Stimulated activated CD4-positive, alpha-beta T cell treated with anti-CD3 and anti-CD28 coated beads, Interleukin-15, amount 100 ng/mL, for 24 hours (primary cell): ENCODE measurements around the gene CSKMT.
"Not testable (repeated sequence)": the region's sequence is repeated elsewhere in the genome, so short reads cannot be mapped to it uniquely, and the experiment has no call there.

Source experiments
- DNase-seq: peaks from one replicate; pipeline ENCODE4 v3.0.0-alpha.2; 2020

The CSKMT gene

DNA sequence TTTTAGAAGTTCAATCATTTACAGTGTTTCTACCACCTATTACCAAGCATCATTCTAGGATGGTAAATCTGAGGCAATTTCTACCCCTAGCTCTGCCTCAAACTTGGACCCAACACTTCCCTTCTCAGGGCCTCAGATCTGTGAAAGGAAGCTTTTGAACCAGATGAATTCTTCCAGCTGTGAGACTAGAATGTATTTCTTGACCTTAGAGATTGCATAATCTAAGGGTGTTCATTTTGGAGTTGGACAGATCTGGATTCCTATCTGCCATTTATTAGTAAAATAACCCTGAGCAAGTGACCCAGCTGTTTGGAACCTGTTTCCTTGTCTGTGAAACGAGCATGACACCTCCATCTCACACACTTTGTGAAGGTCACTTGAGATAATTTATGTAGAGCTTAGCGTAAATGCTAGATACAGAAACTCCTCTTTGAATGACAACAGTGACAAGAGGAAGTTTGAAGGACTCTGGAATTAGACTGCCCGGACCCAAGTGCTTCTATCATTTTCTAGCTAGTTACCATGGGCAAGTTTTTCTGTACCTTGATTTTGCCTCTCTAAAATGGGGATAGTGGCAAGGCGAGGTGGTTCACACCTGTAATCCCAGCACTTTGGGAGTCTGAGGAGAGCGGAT, 8.2 kb upstream of the CSKMT start:
- DNase-seq = no peak

DNA sequence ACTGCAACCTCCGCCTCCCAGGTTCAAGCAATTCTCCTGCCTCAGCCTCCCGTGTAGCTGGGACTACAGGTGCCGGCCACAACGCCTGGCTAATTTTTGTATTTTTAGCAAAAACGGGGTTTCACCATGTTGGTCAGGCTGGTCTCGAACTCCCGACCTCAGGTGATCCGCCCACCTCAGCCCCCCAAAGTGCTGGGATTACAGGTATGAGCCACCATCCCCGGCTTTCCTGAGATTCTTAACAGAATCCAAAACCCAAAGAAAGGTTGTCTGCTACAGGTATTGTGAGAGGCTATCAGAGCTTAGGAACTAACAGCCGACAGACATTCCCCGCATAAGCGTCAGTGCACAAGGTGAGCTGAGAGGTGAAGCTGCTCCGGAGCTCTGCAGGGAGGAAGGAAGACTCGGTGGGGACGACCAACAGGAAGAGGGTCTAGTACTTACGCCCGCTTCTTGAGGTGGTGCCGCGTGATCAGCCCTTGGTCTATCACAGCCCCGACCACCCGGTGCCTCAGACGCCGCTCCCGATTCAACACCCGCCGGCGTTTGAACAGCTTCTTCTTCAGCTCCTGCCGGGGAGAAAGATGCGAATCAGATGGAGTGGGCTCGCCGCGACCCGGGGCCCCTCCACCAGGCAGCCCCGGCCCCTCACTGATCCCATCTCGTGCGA, 572 bp upstream of the CSKMT start:
- peak; percentile 68 for DNase-seq

DNA sequence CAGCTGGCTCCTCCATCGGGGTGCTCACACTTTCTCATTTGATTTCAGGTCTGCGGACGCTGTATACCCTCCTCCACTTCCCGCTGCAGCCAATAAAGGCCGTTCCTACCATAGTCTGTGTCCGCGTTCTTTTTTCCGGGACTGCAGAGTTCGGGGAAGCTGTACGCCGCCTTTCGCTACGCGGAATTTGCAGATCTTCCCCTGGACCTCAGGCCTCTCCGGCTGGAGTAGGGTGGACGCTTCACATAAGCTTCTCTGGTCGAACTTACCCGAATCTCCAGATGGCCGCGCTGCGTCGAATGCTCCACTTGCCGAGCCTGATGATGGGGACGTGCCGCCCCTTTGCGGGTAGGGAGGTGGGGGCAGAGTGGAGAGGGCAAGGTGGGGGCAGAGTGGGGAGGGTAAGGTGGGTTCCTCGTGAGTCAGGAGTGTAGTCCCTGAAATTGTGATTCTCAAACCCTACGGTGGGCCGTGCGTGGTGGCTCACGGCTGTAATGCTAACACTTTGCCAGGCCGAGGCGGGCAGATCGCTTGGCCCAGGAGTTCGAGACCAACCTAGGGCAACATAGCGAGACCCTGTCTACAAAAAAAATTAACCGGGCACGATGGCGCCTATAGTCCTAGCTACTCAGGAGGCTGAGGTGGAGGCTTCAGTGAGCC, 617 bp downstream of the CSKMT start:
- DNase-seq = peak; percentile 72

DNA sequence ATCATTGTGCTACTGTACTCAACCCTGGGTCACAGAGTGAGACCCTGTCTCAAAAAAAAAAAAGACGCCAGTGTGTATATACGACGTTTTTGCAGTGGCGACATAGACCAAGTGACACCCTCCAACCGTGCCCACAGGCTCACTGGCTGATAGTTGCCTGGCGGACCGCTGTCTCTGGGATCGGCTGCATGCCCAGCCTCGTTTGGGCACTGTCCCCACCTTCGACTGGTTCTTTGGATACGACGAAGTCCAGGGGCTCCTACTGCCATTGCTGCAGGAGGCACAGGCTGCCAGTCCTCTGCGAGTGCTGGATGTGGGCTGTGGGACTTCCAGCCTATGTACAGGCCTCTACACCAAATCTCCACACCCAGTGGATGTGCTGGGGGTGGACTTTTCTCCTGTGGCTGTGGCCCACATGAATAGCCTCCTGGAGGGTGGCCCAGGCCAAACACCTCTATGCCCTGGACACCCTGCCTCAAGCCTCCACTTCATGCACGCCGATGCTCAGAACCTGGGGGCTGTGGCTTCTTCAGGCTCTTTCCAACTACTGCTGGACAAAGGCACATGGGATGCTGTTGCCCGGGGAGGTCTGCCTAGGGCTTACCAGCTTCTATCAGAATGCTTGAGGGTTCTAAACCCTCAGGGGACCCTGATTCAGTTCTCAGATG, 1.3 kb downstream of the CSKMT start:
- peak; percentile 48 for DNase-seq

DNA sequence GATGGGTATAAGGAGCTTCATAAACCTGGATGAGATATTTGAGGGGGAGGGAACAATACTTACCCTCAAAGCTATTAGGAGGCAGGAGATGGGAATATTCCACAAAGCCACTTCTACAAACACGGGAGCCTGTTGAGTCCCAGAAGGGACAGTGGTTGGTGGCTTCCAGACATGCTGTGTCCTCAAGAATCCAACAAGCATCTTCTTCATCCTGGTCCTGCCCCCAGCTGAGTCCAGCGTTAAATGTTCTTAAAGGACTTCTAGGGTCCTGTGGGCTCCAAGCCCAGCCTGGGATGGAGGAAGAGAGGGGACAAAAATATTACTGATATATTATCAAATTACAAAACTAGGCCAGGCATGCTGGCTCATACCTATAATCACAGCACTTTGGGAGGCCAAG, 2.3 kb downstream of the CSKMT start:
- no peak for DNase-seq

DNA sequence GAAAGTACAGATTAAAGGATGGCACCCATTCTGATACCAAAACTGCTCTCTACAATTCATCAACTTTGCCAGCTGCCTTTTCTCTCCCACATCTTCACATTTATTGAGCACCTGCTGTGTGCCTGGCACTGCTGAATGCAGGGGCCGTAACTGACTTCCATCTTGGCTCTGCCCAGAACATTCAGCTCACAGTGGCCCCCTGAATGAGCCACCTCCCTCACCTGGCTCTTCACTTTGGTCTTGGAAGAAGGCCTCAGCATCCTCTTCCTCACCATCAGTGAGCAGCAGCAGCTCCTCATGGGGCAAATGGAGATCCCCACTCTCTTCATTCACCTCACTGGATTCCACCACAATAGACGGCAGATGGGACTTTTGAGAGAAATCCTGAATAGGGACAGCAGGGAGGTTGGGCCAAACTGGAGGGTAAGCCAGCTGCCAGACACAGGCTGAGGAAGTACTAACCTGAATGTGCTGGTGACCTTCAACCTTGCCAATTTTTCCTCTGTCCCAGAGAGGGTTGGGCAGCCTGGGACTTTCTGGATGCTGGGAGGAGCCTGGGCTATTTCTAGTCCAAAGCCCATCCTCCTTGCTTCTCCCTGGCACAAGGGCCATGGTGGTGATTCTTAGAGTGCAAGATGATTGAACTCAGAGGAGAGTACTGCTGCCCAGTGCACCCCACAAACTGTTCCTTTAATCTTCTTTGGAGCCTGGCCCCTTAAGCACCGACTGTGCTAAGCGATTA, 4.5 kb downstream of the CSKMT start:
- no peak for DNase-seq

DNA sequence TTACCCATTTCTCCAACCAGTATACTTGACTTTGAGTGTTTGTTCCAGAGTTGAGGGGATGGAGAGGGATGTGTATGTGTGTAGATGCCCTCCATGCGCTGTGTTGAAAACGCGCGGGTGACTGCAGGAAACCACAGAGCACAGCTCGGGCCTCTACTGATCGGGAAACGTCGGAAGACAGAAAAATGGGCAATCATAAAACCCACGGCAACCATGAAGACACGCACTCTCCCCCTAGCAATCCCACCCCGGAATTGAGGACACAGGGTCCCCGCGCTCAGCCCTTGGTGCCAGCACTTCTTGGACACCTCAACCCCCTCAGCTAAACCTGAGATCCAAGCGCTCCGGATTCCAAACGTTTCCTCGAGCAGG, 6.1 kb downstream of the CSKMT start:
- no peak for DNase-seq

DNA sequence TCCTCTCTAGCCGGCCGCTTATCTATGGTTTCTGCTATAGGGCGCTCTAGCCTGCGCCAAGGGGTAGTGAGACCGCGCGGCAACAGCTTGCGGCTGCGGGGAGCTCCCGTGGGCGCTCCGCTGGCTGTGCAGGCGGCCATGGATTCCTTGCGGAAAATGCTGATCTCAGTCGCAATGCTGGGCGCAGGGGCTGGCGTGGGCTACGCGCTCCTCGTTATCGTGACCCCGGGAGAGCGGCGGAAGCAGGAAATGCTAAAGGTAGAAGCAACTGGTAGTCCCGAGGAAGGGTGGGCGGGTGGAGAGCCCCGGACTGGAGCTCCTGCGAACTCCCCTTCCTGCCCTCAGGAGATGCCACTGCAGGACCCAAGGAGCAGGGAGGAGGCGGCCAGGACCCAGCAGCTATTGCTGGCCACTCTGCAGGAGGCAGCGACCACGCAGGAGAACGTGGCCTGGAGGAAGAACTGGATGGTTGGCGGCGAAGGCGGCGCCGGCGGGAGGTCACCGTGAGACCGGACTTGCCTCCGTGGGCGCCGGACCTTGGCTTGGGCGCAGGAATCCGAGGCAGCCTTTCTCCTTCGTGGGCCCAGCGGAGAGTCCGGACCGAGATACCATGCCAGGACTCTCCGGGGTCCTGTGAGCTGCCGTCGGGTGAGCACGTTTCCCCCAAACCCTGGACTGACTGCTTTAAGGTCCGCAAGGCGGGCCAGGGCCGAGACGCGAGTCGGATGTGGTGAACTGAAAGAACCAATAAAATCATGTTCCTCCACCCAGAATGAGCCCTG, 6.7 kb downstream of the CSKMT start, which contains the start of the genes LBHD1 and UQCC3:
LBHD1 (minus strand) TSS at position 660 of the 782 bp plus-strand sequence. CDS start 2,236 bp downstream, outside the sequence.
UQCC3 (plus strand) TSS at position 66 of the 782 bp plus-strand sequence; CDS start at position 139, 73 bp downstream.
- peak; percentile 87 for DNase-seq

DNA sequence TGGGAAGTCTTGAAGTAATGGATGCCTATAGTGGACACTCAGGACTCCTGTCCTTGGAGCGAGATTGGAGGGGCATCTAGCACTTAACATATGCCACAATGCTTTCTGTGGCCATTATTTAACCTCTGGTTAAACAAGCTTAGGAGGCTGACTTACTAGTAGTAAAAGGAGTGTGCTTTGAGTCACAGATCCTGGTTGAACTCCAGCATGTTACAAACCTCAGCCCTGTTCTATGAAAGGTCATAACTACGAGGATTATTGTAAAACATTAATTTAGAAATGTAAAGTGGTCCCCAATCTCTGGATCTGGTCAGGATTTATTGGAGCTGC, 8.0 kb downstream of the CSKMT start:
- DNase-seq = no peak

DNA sequence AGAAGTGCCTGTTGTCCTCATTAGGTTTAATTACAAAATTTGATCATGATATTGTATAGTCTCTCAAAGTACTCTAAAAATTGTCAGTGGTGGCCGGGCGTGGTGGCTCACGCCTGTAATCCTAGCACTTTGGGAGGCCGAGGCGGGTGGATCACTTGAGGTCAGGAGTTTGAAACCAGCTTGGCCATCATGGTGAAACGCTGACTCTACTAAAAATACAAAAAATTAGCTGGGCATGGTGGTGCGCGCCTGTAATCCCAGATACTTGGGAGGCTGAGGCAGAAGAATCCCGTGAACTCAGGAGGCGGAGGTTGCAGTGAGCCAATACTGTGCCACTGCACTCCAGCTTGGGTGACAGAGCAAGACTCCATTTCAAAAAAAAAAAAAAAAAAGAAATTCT, 10.3 kb downstream of the CSKMT start:
- not testable (repeated sequence) for DNase-seq

DNA sequence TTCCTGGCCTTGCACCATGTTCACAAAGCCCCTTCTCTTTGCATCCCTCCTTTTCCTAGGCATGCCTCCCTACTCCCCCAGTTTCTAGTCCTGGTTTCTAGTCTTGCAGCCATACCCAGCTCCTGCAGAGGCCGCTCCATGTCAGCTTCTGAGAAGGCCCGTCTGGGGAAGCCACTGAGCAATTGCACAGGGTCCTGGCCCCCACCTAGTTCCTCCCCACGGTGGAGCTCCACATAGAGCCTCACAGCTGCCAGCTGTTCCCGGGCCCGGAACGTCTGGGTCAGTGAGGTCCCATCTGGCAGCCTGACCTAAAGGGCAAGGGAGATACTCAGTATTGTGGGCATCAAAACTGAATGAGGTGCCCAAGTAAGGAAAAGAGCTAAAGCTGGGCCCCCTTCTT, 11.6 kb downstream of the CSKMT start:
- no peak for DNase-seq

DNA sequence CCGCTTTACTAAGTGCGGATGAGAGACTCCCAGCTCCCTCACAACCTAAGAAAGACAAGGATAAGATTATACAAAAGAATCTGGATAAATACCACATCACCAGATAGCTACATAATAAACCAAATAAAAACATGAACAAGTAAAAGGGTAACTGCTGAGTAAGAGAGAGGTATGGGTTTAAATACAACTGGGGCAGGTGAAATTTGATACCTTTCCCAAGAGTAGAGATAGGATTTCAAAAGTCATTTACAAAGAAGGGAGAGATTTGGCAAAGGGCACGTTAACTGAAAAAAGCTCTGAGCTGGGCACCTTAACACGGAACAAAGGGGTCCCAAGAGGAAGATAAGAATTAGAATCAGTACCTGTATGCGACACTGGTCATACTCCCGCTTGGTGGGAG, 12.0 kb downstream of the CSKMT start:
- DNase-seq = no peak

DNA sequence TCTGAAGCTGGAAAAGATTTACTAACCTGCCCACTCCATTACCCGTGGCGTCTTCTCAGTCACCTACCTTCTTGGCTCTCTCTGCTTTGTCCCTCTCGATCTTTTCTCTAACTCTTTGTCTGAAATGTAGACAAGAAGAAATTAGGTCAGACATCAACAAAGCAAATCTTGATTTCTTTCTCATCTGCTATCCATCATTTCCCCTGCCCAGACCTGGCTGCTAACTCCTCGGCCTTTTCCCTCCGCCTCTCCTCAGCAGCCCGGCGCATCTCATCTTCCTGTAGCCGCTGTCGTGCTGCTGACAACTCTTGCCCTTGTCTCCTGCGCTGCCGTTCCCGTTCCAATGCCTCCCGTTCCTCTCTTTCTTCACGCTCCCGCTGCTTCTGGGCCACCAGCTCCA, 12.6 kb downstream of the CSKMT start:
- DNase-seq = no peak

DNA sequence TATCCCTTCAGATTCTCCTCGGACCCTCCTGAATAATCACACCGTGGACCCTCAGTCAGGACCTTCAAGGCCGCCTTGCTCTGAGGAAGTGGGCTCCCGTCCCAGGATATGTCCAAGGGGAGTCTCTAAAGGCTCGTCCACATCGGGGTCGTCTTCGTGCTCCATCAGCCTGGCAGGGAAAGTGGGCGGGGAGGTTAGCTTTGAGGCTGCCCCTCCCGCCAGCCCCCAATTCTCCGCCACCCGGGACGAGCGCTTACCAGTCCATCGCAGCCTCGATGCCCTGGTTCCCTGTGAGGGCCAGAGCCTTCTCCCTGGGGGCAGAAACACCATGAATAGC, 13.3 kb downstream of the CSKMT start:
- DNase-seq = no peak

DNA sequence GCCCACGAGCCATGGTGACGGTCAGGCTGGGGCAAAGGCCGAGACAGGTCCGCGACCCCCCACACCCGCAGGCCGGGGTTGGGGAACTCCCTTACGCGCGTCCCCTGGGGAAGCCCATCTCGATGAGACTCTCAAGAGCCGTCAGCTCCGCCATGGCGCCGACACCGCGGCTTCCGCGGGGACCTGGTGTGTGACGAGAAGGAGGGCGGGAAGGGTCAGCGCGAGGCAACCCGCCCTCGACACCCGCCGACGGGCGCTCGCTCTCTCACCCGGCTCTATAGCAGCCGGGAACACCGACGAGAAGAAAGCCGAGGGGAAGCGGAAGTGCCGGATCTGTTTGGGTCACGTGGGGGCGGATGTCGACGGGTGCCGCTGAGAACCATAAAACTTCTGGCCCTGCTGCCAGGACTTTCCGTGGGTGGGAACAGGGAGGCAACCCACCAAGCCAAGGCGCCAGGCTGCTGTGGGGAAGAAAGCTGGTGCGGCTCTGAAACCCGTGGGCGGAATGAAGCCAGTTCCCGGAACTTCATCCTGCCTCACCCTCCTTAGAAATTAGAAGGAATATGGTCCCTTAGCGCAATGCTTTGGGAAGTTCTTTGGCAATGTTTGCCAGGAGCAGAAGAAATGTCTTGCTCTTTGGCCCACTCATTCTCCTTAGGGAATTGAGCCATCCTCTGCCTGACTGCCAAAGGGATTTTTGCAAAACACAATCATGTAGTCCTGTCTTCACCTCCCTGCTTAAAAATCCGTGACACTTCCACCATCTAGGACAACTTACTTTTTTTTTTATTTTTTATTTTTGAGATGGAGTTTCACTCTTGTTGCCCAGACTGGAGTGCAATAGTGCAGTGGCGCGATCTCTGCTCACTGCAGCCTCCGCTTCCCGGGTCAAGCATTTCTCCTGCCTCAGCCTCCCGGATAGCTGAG, 13.9 kb downstream of the CSKMT start, which contains the start of gene UBXN1:
UBXN1 (minus strand) TSS at position 304 of the 927 bp plus-strand sequence; CDS start at position 154, 150 bp downstream.
- peak; percentile 93 for DNase-seq

DNA sequence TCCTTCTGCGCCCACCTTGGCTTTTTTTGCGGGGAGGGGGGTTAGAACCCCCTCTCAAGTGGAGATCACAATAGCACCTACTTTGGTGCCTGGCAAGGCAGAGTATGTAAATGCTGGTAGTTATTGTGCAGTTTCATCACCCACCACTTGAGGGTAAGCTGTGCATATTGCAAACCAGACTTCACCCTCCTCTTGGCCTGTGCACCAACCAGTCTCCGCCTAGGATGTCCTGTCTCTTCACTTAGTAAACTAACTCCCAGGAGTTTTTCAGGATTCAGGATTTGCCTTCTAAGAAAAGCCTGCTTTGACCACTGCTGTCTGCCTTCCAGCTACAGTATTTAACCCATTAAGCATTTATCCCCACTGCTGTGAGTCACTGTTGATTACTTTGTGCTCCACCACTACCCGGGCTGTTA, 15.7 kb downstream of the CSKMT start:
- peak; percentile 43 for DNase-seq

DNA sequence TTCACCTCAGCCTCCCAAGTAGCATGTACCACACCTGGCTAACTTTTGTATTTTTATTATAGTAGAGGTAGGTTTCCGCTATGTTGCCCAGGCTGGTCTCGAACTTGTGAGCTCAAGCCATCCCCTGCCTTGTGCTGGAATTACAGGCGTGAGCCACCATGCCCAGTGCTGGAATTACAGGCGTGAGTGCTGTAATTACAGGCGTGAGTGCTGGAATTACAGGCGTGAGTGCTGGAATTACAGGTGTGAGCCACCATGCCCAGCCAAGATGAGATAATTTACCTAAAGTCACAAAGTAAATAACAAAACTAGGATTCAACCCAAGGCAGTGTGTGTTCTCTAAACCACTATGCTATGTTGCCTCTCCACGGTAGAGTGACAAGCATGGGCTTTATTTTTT, 17.4 kb downstream of the CSKMT start:
- no peak for DNase-seq

DNA sequence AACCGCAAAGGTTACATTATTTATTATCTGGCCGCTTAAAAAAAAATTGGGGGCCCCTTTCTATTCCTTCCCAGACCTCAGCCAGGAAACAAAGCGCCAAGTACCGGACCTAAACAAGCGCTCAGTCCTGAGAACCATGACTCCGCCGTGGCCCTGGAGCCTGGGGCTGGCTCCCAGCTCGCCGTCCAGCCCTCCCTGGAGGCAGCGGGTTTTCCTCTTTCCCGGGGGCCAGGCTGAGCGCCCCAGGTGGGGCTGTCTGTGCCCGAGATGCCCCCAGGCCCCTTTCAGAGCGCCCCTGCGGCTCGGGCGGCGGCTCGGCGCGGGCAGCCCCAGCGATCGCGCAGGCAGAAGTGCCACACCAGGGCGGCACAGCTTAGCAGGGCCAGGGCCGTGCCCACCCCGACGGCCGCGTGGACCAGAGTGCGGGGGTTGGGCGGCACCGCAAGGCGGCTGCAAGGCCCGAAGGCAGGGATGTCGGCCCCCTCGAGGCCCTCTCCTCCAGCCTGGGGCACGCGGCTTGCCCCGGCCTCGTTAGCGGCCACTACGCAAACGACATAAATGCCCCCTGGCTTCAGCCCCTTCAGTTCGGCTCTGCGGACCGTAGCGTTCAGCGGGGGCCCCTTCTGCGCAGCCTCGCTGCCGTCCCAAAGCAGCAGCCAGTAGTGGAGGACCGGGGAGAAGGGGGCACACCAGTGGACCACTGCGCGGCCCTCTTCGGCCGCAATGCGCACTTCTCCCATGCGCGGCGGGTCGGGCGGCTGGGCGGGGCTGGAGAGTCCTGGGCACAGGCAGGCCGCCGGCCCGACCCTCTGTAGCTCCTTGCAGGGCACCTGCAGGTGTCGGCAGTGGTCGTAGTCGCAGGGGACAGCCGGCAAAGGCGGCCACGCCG, 22.6 kb downstream of the CSKMT start:
- DNase-seq = no peak

DNA sequence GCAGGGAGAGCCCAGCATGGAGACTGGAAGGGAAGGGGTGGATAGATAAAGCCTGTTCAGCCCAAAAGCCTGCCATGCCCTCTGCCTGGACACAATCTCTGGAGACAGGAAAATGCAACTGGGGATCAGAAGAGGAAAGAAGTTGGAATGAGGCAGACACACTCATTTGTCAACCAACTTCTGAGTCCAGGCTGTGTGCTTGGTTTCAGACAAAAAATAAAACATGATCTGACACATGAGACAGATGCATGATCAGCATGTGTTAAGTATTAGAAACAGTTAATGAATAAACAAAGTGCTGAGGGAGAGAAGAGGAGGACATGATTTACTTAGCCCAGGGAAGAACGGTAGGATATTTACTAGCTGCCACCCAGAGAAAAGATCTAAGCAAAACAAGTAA, 23.4 kb downstream of the CSKMT start:
- DNase-seq = no peak
